GM12878 (cell line): ENCODE data around the gene NCR2. TPM values are rescaled to one million over a fixed set of nuclear protein-coding genes. Genes with fewer than 3 reads are reported as not detected.
A peak's percentile ranks its signal among the peaks of the same experiment; 100 is the strongest.

ENCODE experiments used
- ATAC-seq: fragments of 200-7000 bp; cut with Tn5 transposase; 3 replicates; pipeline ENCODE4 v1.9.1; 2020; ENCODE audit warnings: mild to moderate bottlenecking, moderate library complexity
- BruUV-seq: library from RNA; stranded (reverse); fragments of 400-500 nt; replicated peaks from 2 replicates; lab custom pipeline; 2021; lab: Mats Ljungman, UMichigan
- CTCF ChIA-PET: fragments of 300-600 bp; sonication (Branson Sonifier 250); formaldehyde crosslinking; extraction: SDS; loops from one replicate; lab custom pipeline; 2021; ENCODE audit warnings: inconsistent platforms; lab: Yijun Ruan, JAX
- POLR2A ChIA-PET: fragments of 350-600 bp; formaldehyde crosslinking; extraction: SDS; loops from one replicate; lab custom pipeline; 2021; ENCODE audit warnings: inconsistent platforms; lab: Charles Lee
- RAD21 ChIA-PET: fragments of 300-600 bp; sonication (Branson Sonifier 250); formaldehyde crosslinking; loops from one replicate; lab custom pipeline; 2023; ENCODE audit warnings: antibody characterized with exemption; ENCODE audit not compliant: unreplicated experiment; lab: Charles Lee
- SMC1A ChIA-PET: fragments of 300-600 bp; sonication (Branson Sonifier 250); formaldehyde crosslinking; loops from one replicate; lab custom pipeline; 2023; ENCODE audit not compliant: unreplicated experiment, uncharacterized antibody; lab: Charles Lee
- DNase-seq: peaks from one replicate; pipeline ENCODE4 v3.0.0-alpha.2; 2011; ENCODE audit warnings: low read depth, low spot score
- FAIRE-seq: peaks from 3 replicates; lab custom pipeline; 2011; peaks lifted over from hg19 to GRCh38; lab: Jason Lieb, UNC
- H2AFZ ChIP-seq: 2 replicates; pipeline ENCODE4 v1.6.0; 2011; ENCODE audit warnings: low read depth, low read length, control low read depth; ENCODE audit not compliant: control insufficient read depth
- H3K27ac ChIP-seq: 2 replicates; pipeline ENCODE4 v1.5.1; 2011; ENCODE audit warnings: control low read depth; ENCODE audit not compliant: control insufficient read depth, insufficient read depth
- H3K27me3 ChIP-seq, 2 experiments: replicated peaks in 1 of 2; 2 replicates each; pipeline versions ENCODE4 v1.6.0 to v1.6.1; 2011; ENCODE audit warnings: low read length in 1 of 2; ENCODE audit not compliant: control insufficient read depth in 2 of 2, insufficient read depth in 2 of 2
- H3K36me3 ChIP-seq, 2 experiments: 2 replicates each; pipeline ENCODE4 v1.5.1; 2011; ENCODE audit warnings: low read length in 1 of 2; ENCODE audit not compliant: control insufficient read depth in 2 of 2, insufficient read depth in 2 of 2
- H3K4me1 ChIP-seq: 2 replicates; pipeline ENCODE4 v1.6.1; 2011; ENCODE audit warnings: mild to moderate bottlenecking, low read length, moderate library complexity, mixed read lengths; ENCODE audit not compliant: control insufficient read depth, insufficient read depth
- H3K4me2 ChIP-seq: 2 replicates; pipeline ENCODE4 v1.6.0; 2011; ENCODE audit warnings: control low read depth; ENCODE audit not compliant: control insufficient read depth, insufficient read depth
- H3K4me3 ChIP-seq: fragments of 200-600 bp; sonication (generic); 2 replicates; pipeline ENCODE4 v1.5.1; 2016
- H3K79me2 ChIP-seq: 2 replicates; pipeline ENCODE4 v1.6.0; 2011; ENCODE audit warnings: low read length; ENCODE audit not compliant: control insufficient read depth, insufficient read depth
- H3K9ac ChIP-seq: 2 replicates; pipeline ENCODE4 v1.8.0; 2011; ENCODE audit warnings: low read length, control low read depth, mixed read lengths; ENCODE audit not compliant: control insufficient read depth, insufficient read depth
- H3K9me3 ChIP-seq: replicated peaks from 3 replicates; pipeline ENCODE4 v1.5.1; 2011; ENCODE audit warnings: mild to moderate bottlenecking, low read length; ENCODE audit not compliant: control insufficient read depth, insufficient read depth
- H4K20me1 ChIP-seq: 2 replicates; pipeline ENCODE4 v1.6.0; 2011; ENCODE audit not compliant: control insufficient read depth, insufficient read depth
- DPF2 ChIP-seq: fragments of 450-650 bp; IDR thresholded peaks from 2 replicates; pipeline ENCODE4 v1.6.1; 2017; ENCODE audit warnings: mild to moderate bottlenecking
- FOXK2 ChIP-seq: fragments of 450-650 bp; IDR thresholded peaks from 2 replicates; pipeline ENCODE4 v1.6.1; 2017; ENCODE audit warnings: mild to moderate bottlenecking, moderate library complexity
- FOXM1 ChIP-seq: IDR thresholded peaks from 2 replicates; pipeline ENCODE4 v1.6.1; 2012; ENCODE audit warnings: low read depth, mild to moderate bottlenecking, inconsistent platforms, low read length, moderate library complexity
- NFYA ChIP-seq: IDR thresholded peaks from 2 replicates; pipeline ENCODE4 v1.6.1; 2011; ENCODE audit warnings: low read depth, mild to moderate bottlenecking, low read length, improper control_type of control experiment, borderline replicate concordance
- RCOR1 ChIP-seq: conservative IDR thresholded peaks from 2 replicates; pipeline ENCODE4 v1.6.1; 2012; ENCODE audit warnings: low read depth, low read length, improper control_type of control experiment
- SRF ChIP-seq, 2 experiments: IDR thresholded peaks; 2 replicates each; pipeline ENCODE4 v1.6.1; 2011; ENCODE audit warnings: low read depth in 2 of 2, low read length in 2 of 2, mild to moderate bottlenecking in 1 of 2, moderate library complexity in 1 of 2
- YY1 ChIP-seq: IDR thresholded peaks from 2 replicates; pipeline ENCODE4 v1.6.1; 2011; ENCODE audit warnings: low read depth, mild to moderate bottlenecking, low read length
- WGBS: methylation state at CpG from one replicate; pipeline ENCODE4 v1.1.6; 2016; ENCODE audit warnings: low lambda C conversion rate; ENCODE audit not compliant: insufficient replicate concordance, insufficient coverage; ENCODE audit errors: missing lambda C conversion rate; 5-methylcytosine and 5-hydroxymethylcytosine counted together
- in situ Hi-C: fragments of 300-500 bp; cut with MboI; formaldehyde crosslinking; loops from 9 replicates; pipeline ENCODE4 v1.14.3; 2018; ENCODE audit warnings: mixed read lengths
- intact Hi-C: fragments of 100-400 bp; cut with micrococcal nuclease; formaldehyde crosslinking; loops from one replicate; pipeline ENCODE4 v1.14.2; 2022; ENCODE audit not compliant: unreplicated experiment
- polyA plus RNA-seq, 11 experiments: library from polyadenylated mRNA; depleted of rRNA in 4 of 11; unstranded in 6 of 11; stranded (reverse) in 5 of 11; fragments of >200 nt; fragmentation: Nextera tagmentation in 4 of 11; fragmentation: Illumina TruSeq in 1 of 11; extraction: Ambion mirVana in 4 of 11; extraction: Trizol in 1 of 11; gene quantifications; 1 replicate in 1 of 11; 2 replicates in 10 of 11; pipeline versions ENCODE4 v1.2.1 to v1.2.3, GENCODE V29; 2011 to 2016; ENCODE audit warnings: inconsistent platforms in 2 of 11, missing spikeins in 2 of 11, low read depth in 1 of 11
- total RNA-seq, 4 experiments: library from RNA; depleted of rRNA in 3 of 4; stranded (reverse); fragments of >200 nt in 3 of 4; fragmentation: Illumina TruSeq in 1 of 4; extraction: Trizol in 1 of 4; gene quantifications; 2 replicates each; pipeline versions ENCODE4 v1.2.1 to v1.2.3, GENCODE V29; 2013 to 2021
- TF ChIP-seq, protein P1 (sequence below): fragments of 450-650 bp; IDR thresholded peaks from 2 replicates; pipeline ENCODE4 v1.6.1; 2017; ENCODE audit warnings: low read depth, mild to moderate bottlenecking, moderate library complexity

NCR2 gene
- total and polyA plus RNA-seq, 10 of the 15 experiments (the other 5 are each of a cell fraction or from before 2014, with no cell fraction given): 0.21 to 0.53 TPM; not detected in 8

DNA sequence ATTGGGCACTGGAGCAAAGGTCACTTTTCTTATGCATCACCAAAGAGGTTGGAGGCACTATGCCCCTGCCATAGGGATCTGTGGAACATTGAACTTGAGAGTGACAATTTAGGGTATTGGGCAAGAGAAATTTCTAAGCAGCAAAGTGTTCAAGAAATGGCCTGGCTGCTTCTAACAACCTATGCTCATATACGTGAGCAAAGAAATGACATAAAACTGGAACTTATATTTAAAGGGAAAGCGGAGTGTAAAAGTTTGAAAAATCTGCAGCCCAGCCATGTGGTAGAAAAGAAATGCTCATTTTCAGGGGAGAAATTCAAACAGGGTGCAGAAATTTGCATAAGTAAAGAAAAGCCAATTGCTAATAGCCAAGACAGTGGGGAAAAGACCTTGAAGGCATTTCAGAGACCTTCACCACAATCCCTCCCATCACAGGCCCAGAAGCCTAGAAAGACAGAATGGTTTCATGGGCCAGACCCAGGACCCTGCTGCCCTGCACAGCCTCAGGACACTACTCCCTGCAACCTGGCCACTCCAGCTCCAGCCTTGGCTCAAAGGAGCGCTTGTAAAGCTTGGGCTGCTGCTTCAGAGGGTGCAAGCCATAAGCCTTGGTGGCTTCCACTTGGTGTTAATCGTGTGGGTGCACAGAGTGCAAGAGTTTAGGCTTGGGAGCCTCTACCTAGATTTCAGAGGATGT lies 24.4 kb downstream of the NCR2 start:
- no peaks in the 10 kb centered on the region for H3K4me1 ChIP-seq
- H3K4me2 ChIP-seq: no peak overlapping the region
- H3K27me3 ChIP-seq: 0 out of 4 replicates have a peak, but pooled peaks cover 0 to 1% of the 10 kb centered on the region in 2 experiments
- ATAC-seq (no peak), DNase-seq (no peak), FAIRE-seq (no peak)
- no peak overlapping the region for H3K27ac ChIP-seq
- no peaks in the 10 kb centered on the region for H3K36me3 ChIP-seq
- no peaks in the 10 kb centered on the region for H4K20me1 ChIP-seq
- BruUV-seq: no TSS peak
- ChIA-PET RAD21 (no interaction called here), POLR2A (no interaction called here), SMC1A (interaction anchor here (1.2 kb wide), 1 partner anchor 25 kb away, joined by 3 read pairs; no protein-coding TSS in a partner anchor), CTCF (interaction anchor here (0.6 kb wide), 2 partner anchors 49 to 312 kb away, joined by 3 to 4 read pairs; no protein-coding TSS in a partner anchor)
- no peak overlapping the region for H3K4me3 ChIP-seq
- in situ Hi-C loops: no loop called here
- H3K9ac ChIP-seq: no peak overlapping the region
- intact Hi-C loops: no loop called here
- no peaks in the 10 kb centered on the region for H3K79me2 ChIP-seq
- H2AFZ ChIP-seq: no peak overlapping the region
- WGBS: 36% methylated on average over 4 of the region's 4 CpGs
- H3K9me3 ChIP-seq: peaks cover 14% of the 10 kb centered on the region; the same call in 2 of the 3 replicates
- TF ChIP-seq FOXM1 (no peak), YY1 (no peak), RCOR1 (no peak), NFYA (no peak), DPF2 (no peak), FOXK2 (no peak), SRF (IDR thresholded peaks at IDR 0.05; ENCODE audit: low read depth in 2 of 2, low read length in 2 of 2) (no peak)
- TF ChIP-seq, protein P1, sequence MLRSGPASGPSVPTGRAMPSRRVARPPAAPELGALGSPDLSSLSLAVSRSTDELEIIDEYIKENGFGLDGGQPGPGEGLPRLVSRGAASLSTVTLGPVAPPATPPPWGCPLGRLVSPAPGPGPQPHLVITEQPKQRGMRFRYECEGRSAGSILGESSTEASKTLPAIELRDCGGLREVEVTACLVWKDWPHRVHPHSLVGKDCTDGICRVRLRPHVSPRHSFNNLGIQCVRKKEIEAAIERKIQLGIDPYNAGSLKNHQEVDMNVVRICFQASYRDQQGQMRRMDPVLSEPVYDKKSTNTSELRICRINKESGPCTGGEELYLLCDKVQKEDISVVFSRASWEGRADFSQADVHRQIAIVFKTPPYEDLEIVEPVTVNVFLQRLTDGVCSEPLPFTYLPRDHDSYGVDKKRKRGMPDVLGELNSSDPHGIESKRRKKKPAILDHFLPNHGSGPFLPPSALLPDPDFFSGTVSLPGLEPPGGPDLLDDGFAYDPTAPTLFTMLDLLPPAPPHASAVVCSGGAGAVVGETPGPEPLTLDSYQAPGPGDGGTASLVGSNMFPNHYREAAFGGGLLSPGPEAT: peak; percentile 55; the same call in 1 of the 2 replicates
